ENCODE data around the gene ECHS1. TPM values are rescaled to one million over a fixed set of nuclear protein-coding genes. Genes with fewer than 3 reads are reported as not detected.

ECHS1 gene
- total RNA-seq, 4 donors from 2014 or later, result 64.0 to 77.7 (median 73.2) TPM

- no peak for DNase-seq (ENCODE audit: extremely low spot score)
- Histone ChIP-seq H3K9me3 (no peaks in the 10 kb centered on the region), H3K27me3 (peaks cover 0 to 29% (median 2%) of the 10 kb centered on the region in 4 donors), H3K4me1 (peaks cover 6 to 14% (median 13%) of the 10 kb centered on the region in 4 donors), H3K36me3 (peaks cover 9 to 23% (median 20%) of the 10 kb centered on the region in 4 donors), H3K27ac (replicated peaks in 1 of 4) (no peak overlapping the region), H3K4me3 (no peak overlapping the region)
- WGBS, result 92% methylated on average over 9 of the region's 9 CpGs
- intact Hi-C loops (cut with DNase I), result loop anchor here (5.0 kb wide), 1 partner anchor 479 kb away; no protein-coding TSS in a partner anchor
- TF ChIP-seq POLR2AphosphoS5 (IDR thresholded peaks at IDR 0.05), result no peak
- no peak for TF ChIP-seq POLR2A (IDR thresholded peaks at IDR 0.05; ENCODE audit: low read depth)
- TF ChIP-seq EP300 (IDR thresholded peaks at IDR 0.05), result no peak
- TF ChIP-seq, protein P1, sequence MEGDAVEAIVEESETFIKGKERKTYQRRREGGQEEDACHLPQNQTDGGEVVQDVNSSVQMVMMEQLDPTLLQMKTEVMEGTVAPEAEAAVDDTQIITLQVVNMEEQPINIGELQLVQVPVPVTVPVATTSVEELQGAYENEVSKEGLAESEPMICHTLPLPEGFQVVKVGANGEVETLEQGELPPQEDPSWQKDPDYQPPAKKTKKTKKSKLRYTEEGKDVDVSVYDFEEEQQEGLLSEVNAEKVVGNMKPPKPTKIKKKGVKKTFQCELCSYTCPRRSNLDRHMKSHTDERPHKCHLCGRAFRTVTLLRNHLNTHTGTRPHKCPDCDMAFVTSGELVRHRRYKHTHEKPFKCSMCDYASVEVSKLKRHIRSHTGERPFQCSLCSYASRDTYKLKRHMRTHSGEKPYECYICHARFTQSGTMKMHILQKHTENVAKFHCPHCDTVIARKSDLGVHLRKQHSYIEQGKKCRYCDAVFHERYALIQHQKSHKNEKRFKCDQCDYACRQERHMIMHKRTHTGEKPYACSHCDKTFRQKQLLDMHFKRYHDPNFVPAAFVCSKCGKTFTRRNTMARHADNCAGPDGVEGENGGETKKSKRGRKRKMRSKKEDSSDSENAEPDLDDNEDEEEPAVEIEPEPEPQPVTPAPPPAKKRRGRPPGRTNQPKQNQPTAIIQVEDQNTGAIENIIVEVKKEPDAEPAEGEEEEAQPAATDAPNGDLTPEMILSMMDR (IDR thresholded peaks at IDR 0.05), result no peak
These were observed 56.9 kb downstream of the ECHS1 start for GRCh38 chr10:133316266-133316665.

- Histone ChIP-seq H3K4me3 (no peak overlapping the region), H3K9me3 (no peaks in the 10 kb centered on the region), H3K27ac (replicated peaks in 1 of 4) (no peak overlapping the region), H3K27me3 (peaks cover 0 to 25% (median 2%) of the 10 kb centered on the region in 4 donors), H3K4me1 (peaks cover 6 to 14% (median 13%) of the 10 kb centered on the region in 4 donors), H3K36me3 (peaks cover 10 to 27% (median 23%) of the 10 kb centered on the region in 4 donors)
- intact Hi-C loops (cut with DNase I), result loop anchor here (5.0 kb wide), 1 partner anchor 479 kb away; no protein-coding TSS in a partner anchor
- no peak for DNase-seq (ENCODE audit: extremely low spot score)
- WGBS, result 85% methylated on average over 5 of the region's 5 CpGs
- TF ChIP-seq POLR2AphosphoS5 (IDR thresholded peaks at IDR 0.05) (no peak), EP300 (IDR thresholded peaks at IDR 0.05) (no peak), POLR2A (IDR thresholded peaks at IDR 0.05; ENCODE audit: low read depth) (no peak)
- TF ChIP-seq, protein P1 (IDR thresholded peaks at IDR 0.05), result no peak
These were observed 57.3 kb downstream of the ECHS1 start for GRCh38 chr10:133315847-133316246.

DNA sequence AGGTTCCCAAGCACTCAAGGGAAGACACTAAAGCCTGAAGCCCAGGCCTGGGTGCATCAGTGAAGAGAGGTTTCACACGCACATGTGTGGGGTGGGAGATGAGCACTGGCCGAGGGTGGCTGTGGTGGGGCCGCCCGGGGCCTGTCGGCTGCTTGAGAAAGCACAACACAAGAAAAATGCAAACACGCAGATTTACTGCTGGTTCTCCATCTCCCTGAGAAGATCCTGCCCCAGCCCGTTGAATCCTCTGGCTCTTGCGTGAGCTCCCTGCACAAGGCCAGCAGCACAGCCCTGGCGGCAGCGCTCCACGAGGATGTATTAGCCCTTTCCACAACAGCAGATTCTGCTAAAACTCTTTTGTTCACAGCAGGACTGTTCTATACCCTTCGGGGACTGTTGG lies 58.2 kb downstream of the ECHS1 start:
- no peak overlapping the region for H3K27ac ChIP-seq (replicated peaks in 1 of 4)
- peaks cover 6 to 15% (median 14%) of the 10 kb centered on the region in 4 donors for H3K4me1 ChIP-seq
- no peak for DNase-seq (ENCODE audit: extremely low spot score)
- intact Hi-C loops (cut with DNase I), result loop anchor here (5.0 kb wide), 2 partner anchors 62 to 478 kb away; partner anchors contain the start of gene PAOX
- WGBS, result 55% methylated on average over 12 of the region's 12 CpGs
- H3K4me3 ChIP-seq, result no peak overlapping the region
- H3K9me3 ChIP-seq, result no peaks in the 10 kb centered on the region
- H3K27me3 ChIP-seq, result peaks cover 0 to 16% (median 2%) of the 10 kb centered on the region in 4 donors
- TF ChIP-seq EP300 (IDR thresholded peaks at IDR 0.05) (no peak), POLR2A (IDR thresholded peaks at IDR 0.05; ENCODE audit: low read depth) (no peak), POLR2AphosphoS5 (IDR thresholded peaks at IDR 0.05) (no peak)
- TF ChIP-seq, protein P1 (IDR thresholded peaks at IDR 0.05), result no peak
- H3K36me3 ChIP-seq, result peaks cover 10 to 36% (median 33%) of the 10 kb centered on the region in 4 donors

GRCh38 chr10:133313192-133313591 lies 60.0 kb downstream of the ECHS1 start:
- no peak for DNase-seq (ENCODE audit: extremely low spot score)

More at GRCh38 chr10:133313192-133313591, 60.0 kb downstream of the ECHS1 start:
- no peak overlapping the region for H3K4me3 ChIP-seq
- H3K27ac ChIP-seq (replicated peaks in 1 of 4), result no peak overlapping the region
- peaks cover 10 to 40% (median 35%) of the 10 kb centered on the region in 4 donors for H3K36me3 ChIP-seq
- TF ChIP-seq POLR2AphosphoS5 (IDR thresholded peaks at IDR 0.05), result no peak
- TF ChIP-seq POLR2A (IDR thresholded peaks at IDR 0.05; ENCODE audit: low read depth), result no peak
- TF ChIP-seq, protein P1 (IDR thresholded peaks at IDR 0.05), result no peak
- 66% methylated on average over 4 of the region's 4 CpGs for WGBS
- H3K27me3 ChIP-seq, result no peaks in the 10 kb centered on the region
- intact Hi-C loops (cut with DNase I), result loop anchor here (2.0 to 5.0 kb wide), 2 partner anchors 52 to 64 kb away; partner anchors contain the start of gene PAOX
- H3K4me1 ChIP-seq, result peaks cover 0 to 15% (median 13%) of the 10 kb centered on the region in 4 donors
- H3K9me3 ChIP-seq, result no peaks in the 10 kb centered on the region

All from esophagus muscularis mucosa (tissue), 4 donors.